AG10803 (cell line): ENCODE measurements around the gene CLIP3.

ENCODE experiments used
- DNase-seq: peaks from one replicate; pipeline ENCODE4 v3.0.0; 2010; ENCODE audit warnings: low read depth
- H3K4me3 ChIP-seq: 2 replicates; pipeline ENCODE4 v1.5.1; 2011; ENCODE audit warnings: mild to moderate bottlenecking, low read length, control low read depth
- TF ChIP-seq, protein P1 (sequence below): conservative IDR thresholded peaks from 2 replicates; pipeline ENCODE4 v1.5.1; 2011; ENCODE audit warnings: mild to moderate bottlenecking, low read length, control low read depth, inconsistent platforms

The CLIP3 gene

DNA sequence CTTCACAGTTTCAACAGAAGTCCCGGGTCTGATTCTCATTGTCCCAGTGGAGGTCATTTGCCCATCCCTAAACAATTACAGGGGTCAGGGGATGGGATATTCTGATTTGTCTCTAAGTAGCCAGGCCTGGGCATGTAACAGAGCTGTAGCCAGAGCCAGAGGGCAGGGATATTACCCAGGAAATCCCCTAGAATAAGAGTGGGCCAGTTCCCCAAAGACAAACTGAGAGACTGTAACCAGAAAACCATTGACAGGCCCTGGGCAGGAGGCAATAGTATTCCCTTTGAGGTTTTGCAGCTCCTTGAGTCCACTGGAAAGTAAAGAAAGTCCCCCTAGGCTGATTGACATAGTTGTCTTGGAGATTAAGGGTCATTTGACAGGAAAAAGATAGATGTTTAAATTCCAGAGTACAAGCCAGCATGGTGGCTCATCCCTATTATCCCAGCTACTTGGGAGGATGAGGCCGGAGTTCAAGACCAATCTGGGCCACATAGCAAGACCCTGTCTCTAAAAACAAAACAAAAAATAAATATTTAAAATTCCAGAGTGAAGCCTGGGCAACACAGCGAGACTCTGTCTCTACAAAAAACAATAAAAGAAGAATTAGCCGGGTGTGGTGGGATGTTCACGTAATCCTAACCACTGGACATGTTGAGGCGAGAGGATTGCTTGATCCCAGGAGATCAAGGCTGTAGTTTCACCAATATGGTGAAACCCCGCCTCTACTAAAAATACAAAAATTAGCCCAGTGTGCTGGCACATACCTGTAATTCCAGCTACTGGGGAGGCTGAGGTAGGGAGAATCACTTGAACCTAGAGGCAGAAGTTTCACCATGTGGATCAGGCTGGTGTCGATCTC is 39.5 kb downstream of the CLIP3 start:
- TF ChIP-seq, protein P1, sequence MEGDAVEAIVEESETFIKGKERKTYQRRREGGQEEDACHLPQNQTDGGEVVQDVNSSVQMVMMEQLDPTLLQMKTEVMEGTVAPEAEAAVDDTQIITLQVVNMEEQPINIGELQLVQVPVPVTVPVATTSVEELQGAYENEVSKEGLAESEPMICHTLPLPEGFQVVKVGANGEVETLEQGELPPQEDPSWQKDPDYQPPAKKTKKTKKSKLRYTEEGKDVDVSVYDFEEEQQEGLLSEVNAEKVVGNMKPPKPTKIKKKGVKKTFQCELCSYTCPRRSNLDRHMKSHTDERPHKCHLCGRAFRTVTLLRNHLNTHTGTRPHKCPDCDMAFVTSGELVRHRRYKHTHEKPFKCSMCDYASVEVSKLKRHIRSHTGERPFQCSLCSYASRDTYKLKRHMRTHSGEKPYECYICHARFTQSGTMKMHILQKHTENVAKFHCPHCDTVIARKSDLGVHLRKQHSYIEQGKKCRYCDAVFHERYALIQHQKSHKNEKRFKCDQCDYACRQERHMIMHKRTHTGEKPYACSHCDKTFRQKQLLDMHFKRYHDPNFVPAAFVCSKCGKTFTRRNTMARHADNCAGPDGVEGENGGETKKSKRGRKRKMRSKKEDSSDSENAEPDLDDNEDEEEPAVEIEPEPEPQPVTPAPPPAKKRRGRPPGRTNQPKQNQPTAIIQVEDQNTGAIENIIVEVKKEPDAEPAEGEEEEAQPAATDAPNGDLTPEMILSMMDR: no peak
- H3K4me3 ChIP-seq: no peak overlapping the region
- no peak for DNase-seq

DNA sequence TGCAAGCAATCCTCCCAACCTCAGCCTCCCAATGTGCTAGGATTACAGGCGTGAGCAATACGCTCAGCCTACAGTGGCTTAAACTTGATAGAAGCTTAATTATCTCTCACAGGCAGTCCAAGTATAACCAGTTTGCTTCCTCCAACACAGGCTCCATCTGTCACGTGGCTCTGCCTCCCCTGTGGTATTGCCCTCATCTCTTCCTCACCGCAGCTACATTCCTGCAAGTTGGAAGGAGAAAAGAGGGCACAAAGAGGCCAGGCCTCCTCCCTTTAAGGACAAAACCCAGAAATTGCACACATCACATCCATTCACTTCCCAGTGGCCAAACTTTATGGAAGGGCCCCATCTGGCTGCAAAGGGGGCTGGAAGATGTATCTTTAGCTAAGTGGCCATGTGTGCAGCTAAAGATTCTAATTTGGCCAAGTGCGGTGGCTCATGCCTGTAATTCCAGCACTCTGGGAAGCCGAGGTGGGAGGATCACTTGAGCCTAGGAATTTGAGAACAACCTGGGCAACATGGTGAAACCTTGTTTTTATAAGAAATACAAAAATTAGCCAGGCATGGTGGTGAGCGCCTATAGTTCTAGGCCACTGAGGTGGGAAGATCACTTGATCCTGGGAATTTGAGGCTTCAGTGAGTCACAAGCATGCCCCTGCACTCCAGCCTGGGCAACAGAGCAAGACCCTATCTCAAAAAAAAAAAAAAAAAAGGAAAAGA is 40.8 kb downstream of the CLIP3 start:
- peak; percentile 59 for DNase-seq
- TF ChIP-seq, protein P1: no peak
- no peak overlapping the region for H3K4me3 ChIP-seq

DNA sequence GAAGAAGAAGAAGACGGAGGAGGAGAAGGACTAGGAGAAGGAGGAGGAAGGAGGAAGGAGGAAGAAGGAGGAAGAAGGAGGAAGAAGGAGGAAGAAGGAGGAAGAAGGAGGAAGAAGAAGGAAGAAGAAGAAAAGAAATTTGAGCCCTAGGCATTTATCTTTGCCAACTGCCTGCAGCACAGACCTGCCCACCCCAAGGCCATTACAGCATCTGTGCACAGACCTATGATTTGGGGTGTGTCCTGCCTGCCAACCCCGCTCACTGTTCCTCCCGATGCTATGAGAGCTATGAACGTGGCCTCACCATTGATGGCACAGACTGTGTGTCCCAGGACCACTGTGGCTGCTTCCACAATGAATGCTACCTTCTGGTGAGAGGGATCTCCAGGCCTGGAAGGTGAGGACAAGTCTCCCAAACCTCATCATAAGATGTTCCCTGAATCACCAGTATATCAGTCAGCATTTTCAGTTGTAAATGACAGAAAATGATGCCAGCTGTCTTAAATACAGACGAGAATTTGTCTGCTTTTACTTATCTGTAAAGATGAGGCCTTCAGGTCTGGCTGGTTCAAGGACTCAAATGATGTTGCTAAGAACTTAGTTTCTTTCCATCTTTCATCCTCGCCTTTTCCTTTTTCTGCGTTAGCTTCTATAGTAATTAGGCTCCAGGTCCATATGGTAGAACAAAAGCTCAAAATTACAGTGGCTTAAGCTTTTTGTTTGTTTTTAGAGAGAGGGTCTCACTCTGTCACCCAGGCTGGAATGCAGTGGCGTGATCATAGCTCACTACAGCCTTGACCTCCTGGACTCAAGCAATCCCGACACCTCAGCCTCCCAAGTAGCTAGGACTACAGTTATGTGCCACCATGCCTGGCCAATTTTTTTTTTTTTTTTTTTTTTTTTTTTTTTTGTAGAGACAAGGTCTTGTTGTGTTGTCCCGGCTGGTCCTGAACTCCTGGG is 41.6 kb downstream of the CLIP3 start:
- DNase-seq: no peak
- TF ChIP-seq, protein P1: no peak
- H3K4me3 ChIP-seq: no peak overlapping the region

DNA sequence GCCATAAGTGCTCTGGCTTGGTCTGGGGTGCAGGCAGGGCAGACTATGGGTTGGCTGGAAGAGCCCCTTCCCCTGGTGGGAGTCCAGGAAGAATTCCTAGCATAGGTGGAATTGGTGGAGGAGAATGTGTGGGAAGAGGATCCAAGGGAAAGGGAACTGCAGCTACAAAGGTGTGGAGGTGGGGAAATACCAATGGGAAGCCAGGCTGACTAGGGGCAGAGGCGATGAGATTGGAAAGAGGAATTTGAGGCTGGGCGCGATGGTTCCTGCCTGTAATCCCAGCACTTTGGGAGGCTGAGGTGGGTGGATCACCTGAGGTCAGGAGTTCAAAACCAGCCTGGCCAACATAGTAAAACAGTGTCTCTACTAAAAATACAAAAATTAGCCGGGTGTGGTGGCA is 42.5 kb downstream of the CLIP3 start:
- H3K4me3 ChIP-seq: no peak overlapping the region
- TF ChIP-seq, protein P1: no peak
- DNase-seq: no peak

DNA sequence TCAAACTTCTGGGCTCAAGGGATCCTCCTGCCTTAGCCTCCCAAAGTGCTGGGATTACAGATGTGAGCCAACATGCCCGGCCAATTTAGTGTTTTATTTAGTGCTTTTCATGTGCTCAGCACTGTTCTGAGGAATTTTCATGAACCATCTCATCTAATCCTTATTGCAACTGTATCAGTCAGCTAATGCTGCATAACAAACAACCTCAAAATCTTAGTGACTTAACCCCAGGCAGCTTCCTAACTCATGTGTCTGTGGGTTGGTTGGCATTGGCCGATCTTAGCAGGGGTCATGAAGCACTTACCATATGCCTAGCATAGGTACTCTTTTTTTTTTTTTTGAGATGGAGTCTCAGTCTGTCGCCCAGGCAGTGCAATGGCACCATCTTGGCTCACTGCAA is 43.8 kb downstream of the CLIP3 start:
- H3K4me3 ChIP-seq: no peak overlapping the region
- TF ChIP-seq, protein P1: no peak
- no peak for DNase-seq

DNA sequence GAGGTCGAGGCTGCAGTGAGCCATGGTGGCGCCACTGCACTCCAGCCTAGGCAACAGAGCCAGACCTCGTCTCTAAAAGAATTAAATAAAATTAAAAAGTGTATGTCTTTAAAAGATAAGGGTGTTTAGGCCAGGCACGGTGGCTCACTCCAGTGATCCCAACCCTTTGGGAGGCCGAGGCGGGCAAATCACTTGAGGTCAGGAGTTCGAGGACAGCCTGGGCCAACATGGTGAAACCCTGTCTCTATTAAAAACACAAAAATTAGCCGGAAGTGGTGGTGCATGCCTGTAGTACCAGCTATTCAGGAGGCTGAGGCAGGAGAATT is 45.1 kb downstream of the CLIP3 start:
- no peak for DNase-seq

More for the DNA sequence above, 45.1 kb downstream of the CLIP3 start:
- no peak overlapping the region for H3K4me3 ChIP-seq
- TF ChIP-seq, protein P1: no peak
